Measurements from ENCODE around the gene IL3. TPM values are rescaled to one million over a fixed set of nuclear protein-coding genes. Genes with fewer than 3 reads are reported as not detected.

IL3 gene
- total and polyA plus RNA-seq, 9 of the 15 experiments (the other 6 are each of a cell fraction or from before 2014, with no cell fraction given): not detected

DNA sequence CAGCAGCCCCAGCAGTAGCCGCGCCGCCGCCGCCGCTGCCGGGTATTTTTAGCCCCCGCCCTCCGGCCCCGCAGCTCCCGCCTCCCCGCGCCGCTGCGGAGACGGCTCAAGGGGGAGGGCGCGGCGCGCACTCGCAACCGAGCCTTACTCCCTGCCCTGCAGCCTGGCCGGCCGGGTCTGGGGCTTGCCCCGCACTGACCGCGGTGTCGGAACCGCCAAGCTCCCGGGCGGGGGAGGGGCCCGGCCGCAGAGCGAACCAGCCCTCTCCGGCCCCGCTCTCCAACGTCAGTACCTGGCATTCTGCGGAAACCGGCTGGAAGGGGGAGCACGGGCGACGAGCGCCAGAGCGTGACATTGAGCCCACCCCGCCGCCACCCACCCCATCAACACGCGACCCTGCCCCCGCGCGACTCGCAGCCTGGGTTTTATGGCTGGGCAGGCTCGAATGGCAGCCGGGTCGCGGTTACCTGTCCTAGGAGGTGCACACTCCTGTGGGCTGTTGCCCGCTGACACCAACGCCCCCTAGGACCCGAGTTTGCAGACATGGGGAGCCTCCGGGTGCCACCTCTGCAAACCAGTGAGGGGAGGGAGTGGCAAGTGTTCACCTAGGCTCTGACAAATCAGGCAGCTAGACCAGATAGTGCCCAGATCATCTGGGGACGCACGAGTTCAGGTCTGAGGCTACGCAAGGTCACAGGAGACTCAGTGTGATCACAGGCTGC, 48.7 kb upstream of the IL3 start, which contains the start of gene ACSL6:
Gene ACSL6 (minus strand): TSS at position 37 of the 722 bp plus-strand sequence. CDS start 105 bp downstream, outside the sequence.
- Histone ChIP-seq H3K27me3 (ENCODE audit: control insufficient read depth in 2 of 2, insufficient read depth in 2 of 2, low read length in 2 of 2) (peaks cover 10 to 22% of the 10 kb centered on the region in 2 experiments; a peak in 4 of 5 replicates), H3K4me2 (ENCODE audit: insufficient read depth, low read length) (peak within 1 kb of the TSS; percentile 59), H3K27ac (ENCODE audit: extremely low read depth, low read depth, low read length) (no peak within 1 kb of the TSS), H3K36me3 (ENCODE audit: control insufficient read depth, insufficient read depth, low read length) (no peaks in the 10 kb centered on the region), H3K4me3 (peak within 1 kb of the TSS; percentile 50), H3K9me3 (replicated peaks; ENCODE audit: control insufficient read depth, insufficient read depth, low read depth, low read length) (no peaks in the 10 kb centered on the region), H3K9me1 (ENCODE audit: control insufficient read depth, insufficient read depth, low read length) (no peaks in the 10 kb centered on the region), H3K9ac (ENCODE audit: insufficient read depth in 1 of 2, low read depth in 2 of 2, low read length in 2 of 2) (peak within 1 kb of the TSS in 1 of 2 experiments; percentile 85; a peak in 2 of 4 replicates), H2AFZ (ENCODE audit: low read depth, low read length) (peak within 1 kb of the TSS; percentile 66), H4K20me1 (replicated peaks; ENCODE audit: control insufficient read depth, insufficient read depth, low read length) (peaks cover 15% of the 10 kb centered on the region; the same call in 1 of the 2 replicates), H3K79me2 (ENCODE audit: control insufficient read depth, insufficient read depth, low read length) (no peaks in the 10 kb centered on the region), H3K4me1 (replicated peaks in 1 of 2; ENCODE audit: control insufficient read depth in 2 of 2, insufficient read depth in 2 of 2, low read length in 2 of 2) (peaks cover 8 to 14% of the 10 kb centered on the region in 2 experiments; a peak in 4 of 5 replicates)
- CTCF ChIA-PET (ENCODE audit: low intra/inter-chr PET ratio): no interaction called here
- intact Hi-C loops (cut with micrococcal nuclease): no loop called here
- BruUV-seq (replicated peaks): no TSS peak
- POLR2A ChIA-PET: interaction anchor here (0.6 to 1.4 kb wide), 3 partner anchors 11 to 422 kb away, joined by 3 to 4 read pairs (median 4); no protein-coding TSS in a partner anchor
- in situ Hi-C loops (cut with MboI): loop anchor here (25.0 kb wide), 1 partner anchor 574 kb away; no protein-coding TSS in a partner anchor
- peak; percentile 56 to 83 (median 74) for DNase-seq (ENCODE audit: extremely low read depth in 1 of 4, low spot score in 3 of 4)
- ATAC-seq: peak; percentile 78
- WGBS (ENCODE audit: insufficient coverage, low coverage, missing lambda C conversion rate): 6% methylated on average over 29 of the region's 63 CpGs
- peak; percentile 35 for FAIRE-seq
- TF ChIP-seq CXXC5 (CRISPR knock-in tag; IDR thresholded peaks at IDR 0.05): peak; percentile 63
- TF ChIP-seq KAT7 (CRISPR knock-in tag; IDR thresholded peaks at IDR 0.05; ENCODE audit: borderline replicate concordance): peak; percentile 63; the same call in 1 of the 2 replicates
- peak; percentile 20 for TF ChIP-seq HNRNPLL (IDR thresholded peaks at IDR 0.05; ENCODE audit: low read depth, low read length, poor library complexity, severe bottlenecking)
- peak; percentile 47; the same call in 1 of the 2 replicates for TF ChIP-seq GABPB1 (CRISPR knock-in tag; IDR thresholded peaks at IDR 0.05)
- TF ChIP-seq HMGN3 (IDR thresholded peaks at IDR 0.05; ENCODE audit: borderline replicate concordance, extremely low read depth, insufficient read length, low read depth, low read length): no peak
- no peak for TF ChIP-seq THRAP3 (IDR thresholded peaks at IDR 0.05; ENCODE audit: borderline replicate concordance)
- TF ChIP-seq TEAD1 (CRISPR knock-in tag; IDR thresholded peaks at IDR 0.05): 0 out of 4 replicates have a peak, but pooled peaks of 1 of the 2 experiments have one; percentile 23
- no peak for TF ChIP-seq ARID1B (IDR thresholded peaks at IDR 0.05)
- TF ChIP-seq MTA2 (IDR thresholded peaks at IDR 0.05; ENCODE audit: low read depth): no peak
- TF ChIP-seq, protein P1, sequence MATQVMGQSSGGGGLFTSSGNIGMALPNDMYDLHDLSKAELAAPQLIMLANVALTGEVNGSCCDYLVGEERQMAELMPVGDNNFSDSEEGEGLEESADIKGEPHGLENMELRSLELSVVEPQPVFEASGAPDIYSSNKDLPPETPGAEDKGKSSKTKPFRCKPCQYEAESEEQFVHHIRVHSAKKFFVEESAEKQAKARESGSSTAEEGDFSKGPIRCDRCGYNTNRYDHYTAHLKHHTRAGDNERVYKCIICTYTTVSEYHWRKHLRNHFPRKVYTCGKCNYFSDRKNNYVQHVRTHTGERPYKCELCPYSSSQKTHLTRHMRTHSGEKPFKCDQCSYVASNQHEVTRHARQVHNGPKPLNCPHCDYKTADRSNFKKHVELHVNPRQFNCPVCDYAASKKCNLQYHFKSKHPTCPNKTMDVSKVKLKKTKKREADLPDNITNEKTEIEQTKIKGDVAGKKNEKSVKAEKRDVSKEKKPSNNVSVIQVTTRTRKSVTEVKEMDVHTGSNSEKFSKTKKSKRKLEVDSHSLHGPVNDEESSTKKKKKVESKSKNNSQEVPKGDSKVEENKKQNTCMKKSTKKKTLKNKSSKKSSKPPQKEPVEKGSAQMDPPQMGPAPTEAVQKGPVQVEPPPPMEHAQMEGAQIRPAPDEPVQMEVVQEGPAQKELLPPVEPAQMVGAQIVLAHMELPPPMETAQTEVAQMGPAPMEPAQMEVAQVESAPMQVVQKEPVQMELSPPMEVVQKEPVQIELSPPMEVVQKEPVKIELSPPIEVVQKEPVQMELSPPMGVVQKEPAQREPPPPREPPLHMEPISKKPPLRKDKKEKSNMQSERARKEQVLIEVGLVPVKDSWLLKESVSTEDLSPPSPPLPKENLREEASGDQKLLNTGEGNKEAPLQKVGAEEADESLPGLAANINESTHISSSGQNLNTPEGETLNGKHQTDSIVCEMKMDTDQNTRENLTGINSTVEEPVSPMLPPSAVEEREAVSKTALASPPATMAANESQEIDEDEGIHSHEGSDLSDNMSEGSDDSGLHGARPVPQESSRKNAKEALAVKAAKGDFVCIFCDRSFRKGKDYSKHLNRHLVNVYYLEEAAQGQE (IDR thresholded peaks at IDR 0.05; ENCODE audit: borderline replicate concordance): peak; percentile 34
- TF ChIP-seq, protein P1 (CRISPR knock-in tag; IDR thresholded peaks at IDR 0.05; ENCODE audit: low read depth): no peak

Data from K562 (cell line).